T-helper 1 cell treated with Interleukin-12 subunit alpha and Interleukin-12 subunit beta and Interleukin-4 antibody, amounts not matched to agents 30 μg/mL and 1 μg/mL, for 36 hours (primary cell): ENCODE results near the gene DNAH12.
"Not testable (repeated sequence)": the region's sequence is repeated elsewhere in the genome, so short reads cannot be mapped to it uniquely, and the experiment has no call there.

Experiments
- H3K27ac Mint-ChIP-seq: one replicate; pipeline ENCODE4 v1.8.0; 2021; ENCODE audit warnings: mild to moderate bottlenecking, mixed read lengths
- H3K27me3 Mint-ChIP-seq: one replicate; pipeline ENCODE4 v1.8.0; 2021; ENCODE audit warnings: low read depth, mixed read lengths
- H3K36me3 Mint-ChIP-seq: one replicate; pipeline ENCODE4 v1.8.0; 2021; ENCODE audit warnings: low read depth, mixed read lengths
- H3K4me1 Mint-ChIP-seq: one replicate; pipeline ENCODE4 v1.8.0; 2021; ENCODE audit warnings: low read depth, mixed read lengths
- H3K4me3 Mint-ChIP-seq: one replicate; pipeline ENCODE4 v1.8.0; 2021; ENCODE audit warnings: mild to moderate bottlenecking, moderate library complexity, mixed read lengths
- H3K9me3 Mint-ChIP-seq: one replicate; pipeline ENCODE4 v1.8.0; 2021; ENCODE audit warnings: mixed read lengths

Gene DNAH12

DNA sequence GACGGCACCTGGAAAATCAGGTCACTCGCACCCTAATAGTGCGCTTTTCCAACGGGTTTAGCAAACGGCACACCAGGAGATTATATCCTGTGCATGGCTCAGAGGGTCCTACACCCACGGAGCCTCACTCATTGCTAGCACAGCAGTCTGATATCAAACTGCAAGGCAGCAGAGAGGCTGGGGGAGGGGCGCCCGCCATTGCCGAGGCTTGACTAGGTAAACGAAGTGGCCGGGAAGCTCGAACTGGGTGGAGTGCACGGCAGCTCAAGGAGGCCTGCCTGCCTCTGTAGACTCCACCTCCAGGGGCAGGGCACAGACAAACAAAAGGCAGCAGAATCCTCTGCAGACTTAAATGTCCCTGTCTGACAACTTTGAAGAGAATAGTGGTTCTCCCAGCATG lies 67.0 kb downstream of the DNAH12 start:
- H3K27ac Mint-ChIP-seq, H3K4me3 Mint-ChIP-seq, H3K36me3 Mint-ChIP-seq, H3K4me1 Mint-ChIP-seq, H3K27me3 Mint-ChIP-seq: not testable (repeated sequence)
- peaks cover 14% of the 10 kb centered on the region for H3K9me3 Mint-ChIP-seq

- Mint-ChIP-seq H3K9me3 (no peaks in the 10 kb centered on the region), H3K27ac (no peak overlapping the region), H3K36me3 (no peaks in the 10 kb centered on the region), H3K4me1 (no peaks in the 10 kb centered on the region), H3K4me3 (no peak overlapping the region), H3K27me3 (peaks cover 9% of the 10 kb centered on the region)
Observed at GRCh38 chr3:57464801-57465200, 79.3 kb downstream of the DNAH12 start.

- H3K27me3 Mint-ChIP-seq: peaks cover 14% of the 10 kb centered on the region
- H3K36me3 Mint-ChIP-seq: no peaks in the 10 kb centered on the region
- no peaks in the 10 kb centered on the region for H3K9me3 Mint-ChIP-seq
- no peak overlapping the region for H3K4me3 Mint-ChIP-seq
- H3K4me1 Mint-ChIP-seq: no peaks in the 10 kb centered on the region
- H3K27ac Mint-ChIP-seq: no peak overlapping the region
Observed at GRCh38 chr3:57464011-57464410, 80.1 kb downstream of the DNAH12 start.

GRCh38 chr3:57451150-57451846 lies 92.8 kb downstream of the DNAH12 start:
- Mint-ChIP-seq H3K27me3 (peaks cover 10% of the 10 kb centered on the region), H3K4me3 (no peak overlapping the region), H3K9me3 (no peaks in the 10 kb centered on the region), H3K4me1 (no peaks in the 10 kb centered on the region), H3K36me3 (no peaks in the 10 kb centered on the region), H3K27ac (no peak overlapping the region)

DNA sequence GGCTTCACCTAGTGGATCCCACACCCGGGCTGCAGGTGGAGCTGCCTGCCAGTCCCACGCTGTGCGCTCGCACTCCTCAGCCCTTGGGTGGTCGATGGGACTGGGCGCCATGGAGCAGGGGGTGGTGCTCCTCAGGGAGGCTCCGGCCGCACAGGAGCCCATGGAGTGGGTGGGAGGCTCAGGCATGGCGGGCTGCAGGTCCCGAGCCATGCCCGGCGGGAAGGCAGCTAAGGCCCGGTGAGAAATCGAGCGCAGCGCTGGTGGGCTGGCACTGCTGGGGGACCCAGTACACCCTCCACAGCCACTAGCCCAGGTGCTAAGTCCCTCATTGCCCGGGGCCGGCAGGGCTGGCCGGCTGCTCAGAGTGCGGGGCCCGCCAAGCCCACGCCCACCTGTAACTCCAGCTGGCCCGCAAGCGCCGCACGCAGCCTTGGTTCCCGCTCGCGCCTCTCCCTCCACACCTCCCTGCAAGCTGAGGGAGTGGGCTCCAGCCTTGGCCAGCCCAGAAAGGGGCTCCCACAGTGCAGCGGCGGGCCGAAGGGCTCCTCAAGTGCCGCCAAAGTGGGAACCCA lies 94.8 kb downstream of the DNAH12 start:
- not testable (repeated sequence) for H3K4me1 Mint-ChIP-seq, H3K4me3 Mint-ChIP-seq, H3K27ac Mint-ChIP-seq, H3K9me3 Mint-ChIP-seq, H3K36me3 Mint-ChIP-seq
- H3K27me3 Mint-ChIP-seq: peaks cover 10% of the 10 kb centered on the region

DNA sequence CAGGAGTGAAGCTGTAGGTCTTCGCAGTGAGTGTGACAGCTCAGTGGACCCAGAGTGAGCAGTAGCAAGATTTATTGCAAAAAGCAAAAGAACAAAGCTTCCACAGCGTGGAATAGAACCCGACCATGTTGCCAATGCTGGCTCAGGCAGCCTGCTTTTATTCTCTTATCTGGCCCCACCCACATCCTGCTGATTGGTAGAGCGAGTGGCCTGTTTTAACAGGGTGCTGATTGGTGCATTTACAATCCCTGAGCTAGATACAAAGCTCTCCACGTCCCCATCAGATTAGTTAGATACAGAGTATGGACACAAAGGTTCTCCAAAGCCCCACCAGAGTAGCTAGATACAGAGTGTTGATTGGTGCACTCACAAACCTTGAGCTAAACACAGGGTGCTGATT lies 95.7 kb downstream of the DNAH12 start:
- H3K36me3 Mint-ChIP-seq, H3K4me3 Mint-ChIP-seq, H3K4me1 Mint-ChIP-seq, H3K27ac Mint-ChIP-seq, H3K9me3 Mint-ChIP-seq: not testable (repeated sequence)
- peaks cover 10% of the 10 kb centered on the region for H3K27me3 Mint-ChIP-seq

DNA sequence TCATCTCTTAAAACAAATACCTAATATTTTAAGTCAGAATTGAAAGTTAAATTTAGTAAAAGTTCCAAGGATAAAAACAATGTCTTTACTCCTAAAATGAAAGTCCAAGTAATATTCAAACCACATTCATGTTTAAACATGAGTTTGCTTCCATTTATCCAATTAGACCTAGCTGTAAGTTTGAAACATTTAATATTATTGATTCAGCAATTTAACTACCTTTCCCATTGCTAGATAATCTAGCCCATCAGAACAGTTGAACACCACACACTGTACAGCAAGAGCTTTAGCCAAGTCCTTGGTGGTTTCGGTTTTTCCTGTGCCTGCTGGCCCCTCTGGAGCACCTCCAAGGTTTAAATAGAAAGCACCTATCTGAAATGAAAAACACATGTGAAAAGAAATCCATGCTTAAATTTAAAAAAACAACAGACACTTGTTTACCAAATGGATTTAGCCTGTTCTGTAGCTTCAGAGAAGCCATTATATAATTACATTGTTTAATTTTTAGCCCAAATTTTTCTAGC lies 97.8 kb downstream of the DNAH12 start:
- no peak overlapping the region for H3K27ac Mint-ChIP-seq
- peaks cover 16% of the 10 kb centered on the region for H3K27me3 Mint-ChIP-seq
- H3K4me1 Mint-ChIP-seq: no peaks in the 10 kb centered on the region
- H3K9me3 Mint-ChIP-seq: no peaks in the 10 kb centered on the region
- H3K36me3 Mint-ChIP-seq: no peaks in the 10 kb centered on the region
- no peak overlapping the region for H3K4me3 Mint-ChIP-seq

- Mint-ChIP-seq H3K27ac (no peak overlapping the region), H3K4me1 (no peaks in the 10 kb centered on the region), H3K36me3 (no peaks in the 10 kb centered on the region), H3K4me3 (no peak overlapping the region), H3K9me3 (no peaks in the 10 kb centered on the region), H3K27me3 (peaks cover 19% of the 10 kb centered on the region)
Observed at GRCh38 chr3:57444469-57444868, 99.7 kb downstream of the DNAH12 start.

DNA sequence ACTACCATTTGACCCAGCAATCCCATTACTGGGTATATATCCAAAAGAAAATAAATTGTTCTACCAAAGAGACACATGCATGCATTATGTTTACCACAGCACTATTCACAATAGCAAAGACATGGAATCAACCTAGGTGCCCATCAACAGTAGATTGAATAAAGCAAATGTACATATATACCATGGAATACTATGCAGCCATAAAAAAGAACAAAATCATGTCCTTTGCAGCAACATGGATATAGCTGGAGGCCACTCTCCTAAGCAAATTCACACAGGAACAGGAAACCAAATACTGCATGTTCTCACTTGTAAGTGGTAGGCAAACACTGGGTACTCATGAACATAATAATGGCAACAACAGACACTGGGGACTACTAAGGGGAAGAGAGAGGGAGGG lies 104.0 kb downstream of the DNAH12 start:
- peaks cover 11% of the 10 kb centered on the region for H3K27me3 Mint-ChIP-seq
- not testable (repeated sequence) for H3K27ac Mint-ChIP-seq, H3K36me3 Mint-ChIP-seq, H3K4me3 Mint-ChIP-seq, H3K9me3 Mint-ChIP-seq, H3K4me1 Mint-ChIP-seq

- H3K27ac Mint-ChIP-seq, H3K36me3 Mint-ChIP-seq: not testable (repeated sequence)
Observed at GRCh38 chr3:57438460-57438859, 105.7 kb downstream of the DNAH12 start.

GRCh38 chr3:57436195-57436761 lies 107.9 kb downstream of the DNAH12 start:
- Mint-ChIP-seq H3K27me3 (peaks cover 13% of the 10 kb centered on the region), H3K4me1 (no peaks in the 10 kb centered on the region), H3K9me3 (no peaks in the 10 kb centered on the region), H3K36me3 (no peaks in the 10 kb centered on the region), H3K27ac (no peak overlapping the region), H3K4me3 (no peak overlapping the region)

More at GRCh38 chr3:57438460-57438859, 105.7 kb downstream of the DNAH12 start:
- not testable (repeated sequence) for H3K4me1 Mint-ChIP-seq, H3K4me3 Mint-ChIP-seq, H3K9me3 Mint-ChIP-seq
- H3K27me3 Mint-ChIP-seq: peaks cover 11% of the 10 kb centered on the region

DNA sequence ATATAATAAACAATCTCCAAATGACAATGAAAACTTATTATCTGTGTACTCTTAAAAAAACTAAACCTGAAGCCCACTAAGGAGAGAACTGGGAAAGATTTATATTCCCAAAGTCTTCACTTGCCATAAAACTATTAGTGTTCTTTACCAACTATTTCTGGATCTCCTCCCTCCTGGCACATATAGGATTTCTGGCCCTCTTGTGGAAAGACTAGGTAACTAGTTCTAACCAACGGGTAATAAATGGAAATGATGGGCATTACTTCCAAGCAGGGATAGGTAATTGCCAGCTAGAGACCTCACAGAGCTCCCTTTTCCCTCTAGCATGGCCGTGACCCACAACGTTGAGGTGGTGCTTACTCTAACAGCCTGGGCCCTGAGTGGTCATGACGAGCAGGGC lies 110.1 kb downstream of the DNAH12 start:
- Mint-ChIP-seq H3K9me3 (no peaks in the 10 kb centered on the region), H3K36me3 (no peaks in the 10 kb centered on the region), H3K4me3 (no peak overlapping the region), H3K4me1 (no peaks in the 10 kb centered on the region), H3K27me3 (peaks cover 10% of the 10 kb centered on the region), H3K27ac (no peak overlapping the region)

GRCh38 chr3:57423335-57423734 lies 120.8 kb downstream of the DNAH12 start:
- H3K36me3 Mint-ChIP-seq: no peaks in the 10 kb centered on the region
- H3K27me3 Mint-ChIP-seq: peaks cover 8% of the 10 kb centered on the region
- H3K4me3 Mint-ChIP-seq: no peak overlapping the region
- no peaks in the 10 kb centered on the region for H3K4me1 Mint-ChIP-seq
- no peak overlapping the region for H3K27ac Mint-ChIP-seq
- no peaks in the 10 kb centered on the region for H3K9me3 Mint-ChIP-seq

DNA sequence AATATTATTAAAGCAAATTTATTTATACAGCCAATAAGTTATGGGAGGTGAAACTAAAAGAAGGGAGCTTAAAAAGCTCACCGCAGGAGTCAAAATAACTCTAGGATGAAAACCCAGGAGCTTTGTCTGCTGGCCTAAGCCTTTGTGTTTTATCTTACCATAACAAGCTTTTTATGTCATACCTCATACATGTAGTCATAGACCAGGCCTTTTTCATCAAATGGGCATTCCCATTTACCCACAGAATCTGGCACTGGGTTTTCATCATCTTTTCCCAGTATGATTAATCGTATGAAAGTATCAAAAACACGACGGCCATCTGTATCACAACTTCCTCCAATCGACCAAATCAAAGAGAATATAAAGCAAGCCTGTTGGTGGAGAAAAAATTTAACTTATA lies 122.8 kb downstream of the DNAH12 start:
- H3K4me1 Mint-ChIP-seq: no peaks in the 10 kb centered on the region
- peaks cover 7% of the 10 kb centered on the region for H3K27me3 Mint-ChIP-seq
- H3K36me3 Mint-ChIP-seq: no peaks in the 10 kb centered on the region
- no peaks in the 10 kb centered on the region for H3K9me3 Mint-ChIP-seq
- no peak overlapping the region for H3K27ac Mint-ChIP-seq
- H3K4me3 Mint-ChIP-seq: no peak overlapping the region

DNA sequence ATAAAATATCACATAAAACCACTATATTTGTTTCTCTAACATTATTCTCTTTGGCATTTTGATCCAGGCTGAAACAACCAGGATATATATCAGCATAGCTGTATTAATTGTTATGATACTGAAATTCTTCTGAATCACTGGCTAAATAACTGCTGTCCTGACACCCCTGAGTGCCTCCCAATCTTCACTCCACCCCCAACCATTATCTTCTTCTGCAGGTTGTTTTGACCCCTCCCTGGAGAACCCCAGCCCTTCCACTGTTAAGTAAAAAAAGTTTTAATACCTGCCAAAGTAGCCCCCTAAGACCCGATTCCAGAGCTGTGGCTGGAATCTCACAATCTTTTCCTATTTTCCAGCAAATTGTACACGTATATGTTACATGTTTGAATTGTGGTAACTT lies 124.1 kb downstream of the DNAH12 start:
- Mint-ChIP-seq H3K27ac (no peak overlapping the region), H3K9me3 (no peaks in the 10 kb centered on the region), H3K27me3 (no peaks in the 10 kb centered on the region), H3K4me3 (no peak overlapping the region), H3K4me1 (no peaks in the 10 kb centered on the region), H3K36me3 (no peaks in the 10 kb centered on the region)
